GM19452 (cell line): ENCODE results near the gene BRD8.
"Not testable (repeated sequence)": the region's sequence is repeated elsewhere in the genome, so short reads cannot be mapped to it uniquely, and the experiment has no call there.

Source experiments
- ATAC-seq: cut with Tn5 transposase; IDR thresholded peaks from one replicate; pipeline ENCODE4 v1.9.1; 2021; ENCODE audit not compliant: unreplicated experiment

The BRD8 gene

DNA sequence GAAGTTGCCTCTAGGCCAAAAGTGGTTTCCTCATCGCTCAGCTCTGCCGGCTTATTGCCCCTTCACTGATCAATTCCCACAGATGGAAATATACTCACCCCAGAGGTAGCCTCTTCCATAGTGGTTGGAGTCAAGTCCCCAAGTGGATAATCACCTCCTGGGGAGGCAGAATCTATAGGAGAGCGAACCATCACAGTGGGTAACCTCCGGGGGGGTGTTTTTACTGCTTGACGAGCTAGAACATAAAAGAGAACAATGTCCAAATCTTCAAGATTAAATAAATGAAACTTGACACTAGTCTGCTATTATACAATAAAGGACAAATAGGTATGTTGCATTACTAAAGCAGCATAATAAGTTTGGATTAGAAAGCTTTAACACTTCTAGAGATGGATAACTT lies 9.3 kb downstream of the BRD8 start:
- no peak for ATAC-seq

DNA sequence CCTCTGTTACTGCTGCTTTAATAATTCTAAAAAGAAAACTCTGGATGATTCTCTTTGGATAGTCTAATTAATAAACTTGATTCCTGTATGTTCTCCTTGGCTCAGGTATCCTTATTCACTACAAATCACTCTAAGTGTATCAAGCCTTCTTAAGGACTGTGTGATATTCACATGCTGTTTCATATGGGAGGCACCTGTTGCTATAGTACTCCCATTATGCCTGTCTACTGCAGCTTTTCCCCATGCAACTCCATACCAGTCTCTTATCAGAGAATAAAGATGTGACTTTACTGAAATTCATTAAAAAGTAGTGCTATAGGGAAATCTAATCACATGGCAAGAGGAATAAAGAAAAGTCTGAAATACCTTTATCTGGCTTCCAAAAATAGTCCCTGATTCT lies 14.7 kb downstream of the BRD8 start:
- ATAC-seq = no peak

DNA sequence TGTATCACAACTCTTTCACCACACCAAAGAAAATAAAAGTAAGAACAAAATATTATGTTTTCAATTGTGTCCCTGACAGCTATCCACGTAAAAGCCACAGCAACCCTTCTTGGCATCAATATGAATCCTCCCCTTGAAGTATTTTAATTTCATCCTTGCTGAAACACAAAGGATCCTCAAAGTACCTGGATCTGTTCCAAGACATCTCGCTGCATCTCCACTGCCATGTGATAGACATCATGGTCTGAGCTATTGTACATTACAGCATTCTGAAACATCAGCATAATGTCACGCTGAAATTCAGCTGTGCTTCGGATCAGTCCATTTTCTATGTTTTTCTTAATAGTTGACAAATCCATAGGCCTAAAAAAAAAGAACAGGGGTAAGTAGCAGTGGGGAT lies 17.7 kb downstream of the BRD8 start:
- no peak for ATAC-seq

DNA sequence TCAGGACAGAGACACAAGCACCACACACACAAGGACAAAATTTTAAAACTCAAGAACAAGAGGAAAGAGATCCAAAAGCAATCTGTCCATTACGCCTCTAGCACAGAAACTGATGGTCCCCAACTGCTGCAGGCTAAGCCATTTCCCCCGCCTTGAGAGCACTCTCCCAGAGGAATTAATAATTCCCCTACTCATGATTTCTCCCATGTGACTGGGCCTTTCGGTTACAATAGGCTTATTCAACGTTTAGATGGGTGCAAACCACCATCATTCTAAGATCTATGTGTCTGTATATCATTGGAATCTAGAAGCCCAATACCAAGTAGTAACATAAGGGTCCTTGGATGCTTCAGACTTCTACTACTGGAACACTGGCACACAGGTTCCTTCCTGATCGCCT lies 18.8 kb downstream of the BRD8 start:
- ATAC-seq = no peak

DNA sequence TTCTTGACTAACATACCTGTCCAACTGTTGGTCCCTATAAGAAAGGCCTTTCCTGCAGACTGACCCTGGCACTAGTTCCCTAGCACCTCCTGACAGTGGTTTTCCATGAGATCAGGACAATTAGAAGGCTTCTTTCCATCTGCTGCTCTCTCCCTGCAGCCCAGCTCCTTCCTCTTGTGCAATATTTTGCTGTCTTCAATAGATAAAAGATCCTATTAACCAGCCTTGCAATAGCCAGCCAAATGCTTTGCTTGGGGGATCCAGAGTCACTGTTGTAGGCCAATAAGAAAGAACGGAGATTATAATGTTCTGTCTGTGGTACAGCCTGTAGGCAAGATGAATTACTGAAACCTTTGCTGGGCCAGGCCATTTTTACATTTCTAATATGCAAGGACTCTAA lies 20.8 kb downstream of the BRD8 start:
- no peak for ATAC-seq

DNA sequence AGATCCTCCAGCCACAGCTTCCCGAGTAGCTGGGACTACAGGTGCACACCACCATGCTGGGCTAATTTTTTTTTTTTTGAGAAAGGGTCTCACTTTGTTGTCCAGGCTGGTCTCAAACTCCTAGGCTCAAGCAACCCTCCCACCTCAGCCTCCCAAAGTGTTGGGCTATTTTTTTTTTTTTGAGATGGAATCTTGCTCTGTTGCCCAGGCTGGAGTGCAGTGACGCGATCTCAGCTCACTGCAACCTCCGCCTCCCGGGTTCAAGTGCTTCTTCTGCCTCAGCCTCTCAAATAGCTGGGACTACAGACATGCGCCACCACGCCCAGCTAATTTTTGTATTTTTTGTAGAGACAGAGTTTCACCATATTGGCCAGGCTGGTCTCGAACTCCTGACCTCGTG lies 22.5 kb downstream of the BRD8 start:
- not testable (repeated sequence) for ATAC-seq

DNA sequence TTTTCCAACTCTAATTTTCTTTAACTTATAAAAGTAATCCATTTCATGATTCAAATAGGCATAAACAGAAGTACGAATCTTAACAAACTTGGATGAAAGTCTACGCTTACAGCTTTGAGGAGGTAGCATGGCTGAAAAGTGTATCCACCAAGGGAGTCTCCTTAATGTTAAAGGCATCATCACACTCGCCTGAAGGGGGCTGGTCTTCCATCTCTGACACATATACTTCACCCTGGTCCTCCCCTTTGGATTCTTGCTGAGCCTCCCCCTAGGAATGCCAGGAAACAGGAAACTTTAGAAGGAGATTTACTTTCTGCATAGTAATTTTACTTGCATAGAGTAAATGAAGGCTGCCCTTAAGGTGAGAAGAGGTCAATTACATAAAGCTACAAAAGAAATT lies 28.9 kb downstream of the BRD8 start:
- no peak for ATAC-seq

DNA sequence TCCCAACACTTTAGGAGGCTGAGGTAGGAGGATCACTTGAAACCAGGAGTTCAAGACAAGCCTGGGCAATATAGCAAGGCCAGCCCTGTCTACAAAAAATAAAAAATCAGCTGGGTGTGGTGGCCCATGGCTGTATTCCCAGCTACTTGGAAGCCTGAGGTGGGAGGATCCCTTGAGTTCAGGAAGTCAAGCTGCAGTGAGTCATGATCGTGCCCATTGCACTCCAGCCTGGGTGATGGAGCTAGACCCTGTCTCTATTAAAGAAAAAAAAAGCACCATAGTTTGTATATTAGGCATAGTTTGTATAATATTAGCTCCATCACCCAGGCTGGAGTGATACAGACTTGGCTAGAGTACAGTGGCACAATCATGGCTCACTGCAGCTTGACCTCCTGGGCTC lies 29.6 kb downstream of the BRD8 start:
- no peak for ATAC-seq

DNA sequence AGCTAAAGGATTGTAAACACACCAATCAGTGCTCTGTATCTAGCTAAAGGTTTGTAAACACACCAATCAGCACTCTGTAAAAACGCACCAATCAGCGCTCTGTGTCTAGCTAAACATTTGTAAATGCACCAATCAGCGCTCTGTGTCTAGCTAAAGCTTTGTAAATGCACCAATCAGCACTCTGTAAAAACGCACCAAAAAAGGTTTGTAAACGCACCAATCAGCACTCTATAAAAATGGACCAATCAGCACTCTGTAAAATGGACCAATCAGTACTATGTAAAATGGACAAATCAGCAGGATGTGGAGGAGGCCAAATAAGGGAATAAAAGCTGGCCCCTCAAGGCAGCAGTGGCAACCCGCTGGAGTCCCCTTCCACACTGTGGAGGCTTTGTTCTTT lies 34.9 kb downstream of the BRD8 start:
- not testable (repeated sequence) for ATAC-seq

DNA sequence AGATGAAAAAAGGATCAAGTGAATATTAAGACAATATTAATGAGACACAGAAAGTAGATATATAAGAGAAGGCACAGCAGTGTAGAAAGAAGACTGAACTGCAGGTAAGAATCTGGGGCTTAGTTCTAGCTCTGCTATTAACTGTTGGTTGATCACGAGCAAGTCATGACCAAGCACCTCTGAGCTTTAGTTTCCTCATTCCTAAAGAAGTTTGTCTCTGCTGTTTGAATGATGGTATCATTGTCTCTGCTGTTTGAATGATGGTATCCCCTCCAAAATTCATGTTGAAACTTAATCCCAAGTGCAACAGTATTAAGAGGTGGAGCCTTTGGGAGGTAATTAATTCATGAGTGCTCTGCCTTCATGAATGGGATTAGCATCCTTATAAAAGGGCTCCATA lies 36.7 kb downstream of the BRD8 start:
- no peak for ATAC-seq

DNA sequence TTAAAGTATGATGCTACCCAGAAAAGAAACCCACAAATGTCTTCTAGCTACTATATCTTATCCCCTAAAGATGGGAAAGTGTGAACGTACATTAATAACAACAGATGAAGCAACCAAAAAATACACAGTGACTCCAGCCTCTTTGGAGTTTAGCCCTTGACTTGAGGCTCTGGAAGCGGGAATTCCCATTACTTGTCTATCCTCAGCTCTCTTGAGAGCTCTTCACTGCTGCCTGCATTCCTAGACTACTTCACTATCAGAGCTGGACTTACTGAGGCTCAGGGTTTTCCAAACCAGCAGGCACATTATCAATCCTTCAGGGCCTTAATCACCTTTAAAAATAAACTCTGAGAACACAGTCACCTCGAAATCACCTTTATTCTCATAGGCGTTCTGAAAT lies 38.2 kb downstream of the BRD8 start:
- no peak for ATAC-seq

DNA sequence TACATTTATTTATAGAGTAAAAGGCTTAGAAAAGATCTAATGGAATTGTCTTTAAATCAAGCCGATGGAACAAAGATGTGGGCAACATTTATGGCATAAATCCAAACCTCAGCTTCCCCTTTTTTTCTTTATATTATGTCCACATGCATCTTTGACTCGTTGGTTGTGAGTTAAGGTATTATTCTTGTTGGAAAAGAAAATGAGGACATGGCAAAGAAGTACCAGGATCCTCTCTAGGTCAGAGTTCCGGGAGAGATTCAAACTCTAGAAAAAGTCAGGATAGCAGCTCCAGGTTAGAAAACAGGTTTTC lies 38.7 kb downstream of the BRD8 start:
- ATAC-seq = no peak

DNA sequence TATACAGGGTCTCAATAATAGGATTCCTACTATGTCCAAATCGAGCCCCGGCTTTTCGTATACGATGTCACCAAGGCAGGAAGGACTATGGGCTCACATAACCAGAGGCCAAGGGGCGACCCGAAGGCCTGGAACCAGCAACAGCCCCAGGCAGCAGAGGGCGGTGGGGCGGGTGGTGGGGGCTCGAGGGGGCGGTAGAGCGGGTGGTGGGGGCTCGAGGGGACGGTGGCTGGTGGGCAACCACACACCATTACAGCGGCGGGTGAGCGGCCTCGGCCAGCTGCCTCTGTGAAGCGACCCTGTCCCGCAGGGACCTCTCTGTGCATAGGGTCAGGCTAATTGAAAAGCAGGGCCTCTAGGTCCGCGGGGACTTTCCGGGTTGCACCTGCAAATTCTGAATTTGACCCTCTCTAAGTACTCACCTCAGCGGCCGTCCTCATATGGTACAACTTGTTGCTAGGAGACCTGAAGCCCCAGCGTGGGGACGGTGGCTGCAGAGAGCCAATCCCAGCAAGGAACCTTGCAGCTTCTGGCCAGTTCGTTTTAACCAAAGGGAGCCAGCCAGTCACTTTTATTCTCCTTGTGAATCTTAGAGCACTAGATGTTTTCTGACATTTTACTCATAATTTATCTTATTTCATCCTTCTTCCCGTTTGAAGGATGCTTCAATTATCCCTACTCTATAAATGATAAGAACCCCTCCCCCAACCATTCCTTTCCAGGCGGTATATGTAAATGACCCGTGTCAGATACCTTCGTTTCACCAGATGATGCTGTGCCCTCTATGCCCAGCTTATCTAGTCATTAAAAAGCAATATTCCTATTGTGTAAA lies 39.3 kb downstream of the BRD8 start, which contains the start of gene NME5:
TSS of gene NME5 (minus strand) at position 480 of the 832 bp plus-strand sequence. CDS start 648 bp downstream, outside the sequence.
- no peak for ATAC-seq

DNA sequence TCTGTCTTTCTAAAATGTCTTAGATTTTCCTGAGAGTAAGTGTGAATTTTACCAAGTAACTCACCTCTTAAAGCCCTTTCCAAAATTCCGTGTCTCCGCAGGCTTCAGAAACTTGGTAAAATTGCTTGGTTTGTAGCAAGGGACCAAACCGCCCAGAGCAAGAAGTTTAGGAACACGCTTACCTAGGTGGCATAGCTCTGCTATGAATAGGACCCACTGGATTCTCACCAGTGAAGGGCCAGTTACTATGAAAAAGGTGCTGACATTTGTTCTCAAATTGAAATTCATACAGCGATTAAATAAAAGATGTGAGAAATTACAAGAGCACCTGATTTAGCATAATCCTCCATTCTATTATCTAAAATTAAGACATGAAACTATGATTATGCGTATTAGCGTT lies 45.9 kb downstream of the BRD8 start:
- ATAC-seq = no peak

DNA sequence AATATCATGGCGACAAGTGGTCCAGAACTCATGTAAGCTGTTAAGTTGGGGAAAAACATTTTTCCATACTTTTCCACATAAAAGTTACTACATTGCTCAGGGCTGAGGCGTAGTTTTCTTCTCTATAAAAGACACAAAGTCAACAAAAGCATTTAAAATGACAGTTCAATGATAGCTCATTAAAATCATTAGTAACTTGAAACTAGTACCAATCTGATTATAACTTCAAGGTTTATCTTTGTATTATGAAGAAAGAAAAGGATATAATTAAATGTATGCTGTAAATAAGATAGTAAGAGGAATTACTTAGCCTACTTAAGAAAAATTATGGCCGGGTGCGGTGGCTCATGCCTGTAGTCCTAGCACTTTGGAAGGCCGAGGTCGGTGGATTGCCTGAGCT lies 49.1 kb downstream of the BRD8 start:
- ATAC-seq = no peak

DNA sequence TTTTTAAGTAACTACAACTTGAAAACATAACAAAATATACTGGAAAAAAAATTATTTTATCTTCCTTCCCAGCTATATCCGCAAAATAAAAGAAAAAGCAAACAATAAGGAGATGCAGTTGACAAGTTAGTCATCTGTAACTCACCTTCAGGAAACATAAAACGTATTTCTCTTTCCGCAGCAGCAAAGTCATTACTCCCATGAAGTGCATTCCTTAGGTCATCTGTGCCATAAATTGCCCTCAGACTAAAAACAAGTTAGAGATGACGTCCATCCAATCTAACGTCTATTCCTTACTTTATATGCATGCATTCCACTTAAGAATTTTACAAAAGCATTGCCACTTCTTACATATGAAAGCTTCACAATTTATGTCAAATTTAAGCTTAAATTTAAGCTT lies 50.1 kb downstream of the BRD8 start:
- no peak for ATAC-seq

DNA sequence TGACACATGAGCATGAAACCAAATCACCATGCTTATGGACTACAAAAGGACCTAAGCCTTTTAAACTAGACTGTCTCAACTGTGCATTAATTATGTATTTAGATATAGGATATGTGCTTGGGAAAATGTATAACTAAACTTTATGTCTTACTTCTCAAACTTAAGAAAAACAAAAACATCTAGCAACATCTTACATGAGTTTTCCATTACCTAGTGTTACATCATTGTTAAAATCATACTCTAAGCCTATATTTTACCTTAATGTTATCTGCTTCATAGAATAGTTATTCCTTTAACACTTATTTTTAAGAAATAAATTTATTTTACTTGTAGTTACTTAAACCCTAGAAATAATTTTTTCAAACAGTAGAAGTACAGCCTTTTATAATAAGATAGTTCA lies 63.2 kb downstream of the BRD8 start:
- ATAC-seq = no peak

DNA sequence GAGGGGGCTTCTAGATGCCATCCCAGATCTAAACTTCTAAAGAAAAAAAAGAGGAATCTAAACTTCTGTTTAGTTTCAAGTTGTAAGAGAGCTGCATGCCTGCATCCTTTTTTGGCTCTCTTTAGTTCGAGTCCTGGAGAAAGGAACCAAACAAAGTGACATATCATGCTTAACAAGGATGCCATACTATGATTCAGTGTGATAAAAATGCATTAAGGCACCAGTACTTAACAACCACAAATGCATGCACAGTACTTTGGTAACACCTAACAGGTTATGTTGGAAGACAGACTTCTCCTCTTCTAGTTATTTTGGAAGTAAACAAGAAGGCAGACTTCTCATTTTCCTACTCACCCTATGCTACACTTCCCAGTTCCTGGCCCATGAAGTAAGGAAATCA lies 66.5 kb downstream of the BRD8 start:
- ATAC-seq = no peak

DNA sequence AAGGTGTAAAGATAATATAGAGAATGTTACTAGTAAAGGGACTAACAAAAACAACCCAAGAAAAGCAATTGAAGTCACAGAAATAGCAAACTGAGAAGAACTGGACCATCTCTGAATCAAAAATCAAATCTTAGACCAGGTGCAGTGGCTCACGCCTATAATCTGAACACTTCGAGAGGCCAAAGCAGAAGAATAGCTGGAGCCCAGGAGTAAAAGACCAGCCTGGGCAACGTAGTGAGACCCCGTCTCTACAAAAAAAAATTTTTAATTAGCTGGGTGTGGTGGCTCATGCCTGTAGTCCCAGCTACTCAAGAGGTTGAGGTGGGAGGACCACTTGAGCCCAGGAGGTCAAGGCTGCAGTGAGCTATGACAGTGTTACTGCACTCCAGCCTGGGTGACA lies 67.2 kb downstream of the BRD8 start:
- ATAC-seq = no peak

DNA sequence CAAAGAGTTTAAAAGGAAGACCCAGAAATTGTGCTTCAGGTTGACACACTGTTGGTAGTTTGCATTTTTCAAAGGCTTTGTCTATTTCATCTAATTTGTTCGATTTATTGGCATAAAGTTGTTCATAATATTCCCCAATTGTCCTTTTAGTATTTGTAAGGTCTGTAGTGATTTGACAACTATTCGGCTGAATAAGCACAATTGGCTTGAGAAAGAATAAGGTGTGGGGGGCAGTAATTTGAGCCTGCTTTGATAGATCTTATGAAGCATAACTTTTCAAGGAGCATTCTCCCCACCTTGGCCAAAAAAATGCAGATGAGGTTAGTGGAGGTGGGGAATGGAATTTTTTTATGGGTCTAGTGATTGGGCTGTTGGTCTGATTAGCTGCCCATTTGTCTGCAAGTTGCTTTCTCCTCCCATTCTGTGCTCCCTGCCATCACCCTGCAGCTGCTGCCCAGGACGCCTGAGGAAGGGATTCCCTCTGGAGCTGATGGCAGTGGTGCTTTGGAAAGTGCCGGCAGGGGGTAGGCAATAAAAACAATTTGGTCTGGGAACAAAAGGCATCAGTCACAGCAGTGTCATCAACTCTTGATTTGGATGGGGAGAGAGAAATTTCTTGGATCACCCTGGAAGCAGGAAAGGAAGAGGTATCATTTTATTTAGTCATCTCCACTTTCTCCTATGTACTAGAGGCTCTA lies 68.0 kb downstream of the BRD8 start:
- ATAC-seq = no peak

DNA sequence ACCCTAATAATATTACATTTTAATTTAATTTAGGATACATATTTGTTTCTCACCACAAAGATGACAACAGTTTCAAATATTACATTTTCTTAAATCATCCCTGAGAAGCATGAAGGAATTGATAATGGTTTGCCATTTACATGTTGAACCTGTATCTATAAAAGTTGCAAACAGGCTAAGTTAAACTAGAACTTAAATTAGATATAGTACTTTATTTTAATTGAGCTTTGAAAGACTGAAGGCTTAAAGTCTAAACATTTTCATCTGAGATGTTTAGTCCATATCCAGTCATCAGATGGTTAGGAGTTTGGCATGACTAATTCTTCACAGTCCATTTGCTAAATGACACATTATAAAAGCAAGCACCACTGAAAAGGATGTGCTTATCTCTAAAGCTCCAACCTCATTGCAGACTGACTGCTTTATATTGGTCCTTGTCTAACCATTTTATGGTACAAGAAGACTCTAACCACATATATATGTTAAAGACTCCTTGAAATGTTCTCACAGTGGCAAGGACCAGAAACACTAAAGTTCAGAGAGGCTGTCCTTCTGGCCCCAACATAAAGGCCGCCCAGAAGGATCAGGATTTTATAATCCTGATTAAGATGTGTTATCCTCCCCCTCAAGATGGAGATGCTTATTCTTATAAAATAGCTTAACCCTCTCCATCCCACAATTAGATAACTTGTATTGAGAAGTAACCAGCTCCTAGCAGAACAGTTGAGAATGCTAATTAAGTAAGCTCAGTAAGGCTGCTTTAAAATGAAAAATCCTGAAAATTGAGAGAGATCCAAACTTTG lies 68.8 kb downstream of the BRD8 start:
- no peak for ATAC-seq

DNA sequence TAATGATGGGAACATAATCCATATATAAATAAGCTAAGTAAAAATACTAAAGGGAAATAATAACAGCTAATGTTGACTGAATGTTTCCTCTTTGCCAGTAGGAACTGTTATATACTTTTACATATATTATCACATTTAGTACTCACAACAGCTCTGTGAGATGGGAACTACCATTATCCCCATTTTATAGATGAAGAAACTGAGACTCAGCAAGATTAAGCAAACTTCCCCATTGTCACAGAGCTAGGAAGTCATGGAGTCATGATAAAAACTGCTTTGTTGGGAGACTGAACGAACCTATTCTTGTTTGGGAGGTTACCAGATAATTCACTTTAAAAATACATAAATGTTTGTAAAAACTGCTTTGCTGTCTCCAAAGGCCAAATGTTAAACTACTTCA lies 71.2 kb downstream of the BRD8 start:
- no peak for ATAC-seq
